ENCODE data around the gene ALOX15.

DNA sequence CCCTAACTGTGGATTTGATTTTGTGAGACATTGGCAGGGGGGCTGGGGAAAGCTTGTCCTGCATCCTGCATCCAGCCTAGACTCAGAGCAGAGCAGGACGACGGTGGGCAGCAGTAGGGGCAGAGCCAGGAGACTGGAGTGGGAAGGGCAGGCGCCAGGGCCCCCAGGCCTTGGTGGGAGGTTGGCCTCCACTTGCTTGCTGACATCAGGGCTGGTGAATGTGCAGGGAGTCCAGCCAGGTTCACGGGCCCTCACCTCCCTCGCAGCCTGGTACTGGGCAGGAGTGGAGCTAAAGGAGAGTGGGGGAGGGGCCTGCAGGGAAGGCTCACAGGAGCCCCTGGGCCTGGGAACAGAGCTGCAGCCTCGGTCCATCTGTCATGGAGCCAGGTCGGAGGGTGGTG is 59.4 kb downstream of the ALOX15 start:
- TF ChIP-seq POLR2A (IDR thresholded peaks at IDR 0.05; ENCODE audit: low read length) (no peak), GATA1 (IDR thresholded peaks at IDR 0.05; ENCODE audit: low read depth, low read length) (no peak)

All from erythroblast (primary cell).